HL-60 (cell line): ENCODE results near the gene DDX42.
A peak's percentile ranks its signal among the peaks of the same experiment; 100 is the strongest.

Experiments used
- POLR2AphosphoS5 ChIP-seq: IDR thresholded peaks from 2 replicates; pipeline ENCODE4 v1.6.1; 2012; ENCODE audit warnings: low read depth
- TF ChIP-seq, protein P1 (sequence below): IDR thresholded peaks from one replicate; pipeline ENCODE4 v1.5.1; 2011; ENCODE audit warnings: low read length, control low read depth, inconsistent platforms; ENCODE audit not compliant: insufficient read depth
- TF ChIP-seq, protein P2 (sequence below): IDR thresholded peaks from 2 replicates; pipeline ENCODE4 v1.6.1; 2012; ENCODE audit warnings: low read depth; ENCODE audit not compliant: insufficient replicate concordance

DNA sequence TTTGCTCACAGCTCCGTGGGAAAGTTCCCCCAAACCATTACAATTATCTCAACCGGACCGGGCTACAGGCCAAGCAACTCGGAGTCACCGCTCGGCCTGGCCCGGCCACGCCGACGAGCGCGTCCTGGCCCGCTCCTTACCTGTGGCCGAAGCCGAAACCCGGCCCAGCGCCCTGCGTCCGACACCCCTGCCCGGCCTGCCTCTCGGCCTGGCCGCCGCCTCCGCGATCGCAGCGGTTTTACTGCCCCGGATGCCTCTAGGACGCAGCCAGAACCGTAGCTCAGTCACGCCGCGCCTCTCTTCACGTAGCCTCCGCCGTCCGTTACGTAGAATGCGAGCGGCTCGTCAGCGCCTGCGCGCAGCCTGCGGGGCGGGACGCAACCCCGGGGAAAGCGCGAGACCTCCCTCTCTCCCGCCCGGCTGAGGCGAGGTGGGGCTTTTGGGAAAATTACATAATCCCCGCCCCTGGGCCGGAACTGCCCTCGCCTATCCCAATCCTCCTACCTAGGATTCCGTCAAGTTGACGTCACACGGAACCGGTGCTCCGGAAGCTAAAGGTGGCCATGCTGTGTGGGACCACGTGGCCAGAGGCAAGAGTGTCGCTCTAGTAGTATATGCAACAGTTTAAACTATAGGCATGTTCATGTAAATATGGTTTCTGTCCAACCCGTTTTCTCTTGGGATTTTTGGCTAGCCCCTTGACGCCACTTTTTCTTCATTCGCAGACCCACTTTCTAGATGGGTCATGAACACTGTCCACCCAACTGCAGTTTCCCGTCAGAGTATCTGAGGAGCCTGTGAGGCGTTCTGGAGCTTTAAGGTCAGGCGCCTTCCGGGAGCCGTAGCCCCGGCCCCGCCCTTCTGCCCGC is 464 bp upstream of the DDX42 start, which contains the start of gene CCDC47:
- TF ChIP-seq, protein P1, sequence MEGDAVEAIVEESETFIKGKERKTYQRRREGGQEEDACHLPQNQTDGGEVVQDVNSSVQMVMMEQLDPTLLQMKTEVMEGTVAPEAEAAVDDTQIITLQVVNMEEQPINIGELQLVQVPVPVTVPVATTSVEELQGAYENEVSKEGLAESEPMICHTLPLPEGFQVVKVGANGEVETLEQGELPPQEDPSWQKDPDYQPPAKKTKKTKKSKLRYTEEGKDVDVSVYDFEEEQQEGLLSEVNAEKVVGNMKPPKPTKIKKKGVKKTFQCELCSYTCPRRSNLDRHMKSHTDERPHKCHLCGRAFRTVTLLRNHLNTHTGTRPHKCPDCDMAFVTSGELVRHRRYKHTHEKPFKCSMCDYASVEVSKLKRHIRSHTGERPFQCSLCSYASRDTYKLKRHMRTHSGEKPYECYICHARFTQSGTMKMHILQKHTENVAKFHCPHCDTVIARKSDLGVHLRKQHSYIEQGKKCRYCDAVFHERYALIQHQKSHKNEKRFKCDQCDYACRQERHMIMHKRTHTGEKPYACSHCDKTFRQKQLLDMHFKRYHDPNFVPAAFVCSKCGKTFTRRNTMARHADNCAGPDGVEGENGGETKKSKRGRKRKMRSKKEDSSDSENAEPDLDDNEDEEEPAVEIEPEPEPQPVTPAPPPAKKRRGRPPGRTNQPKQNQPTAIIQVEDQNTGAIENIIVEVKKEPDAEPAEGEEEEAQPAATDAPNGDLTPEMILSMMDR: no peak
- TF ChIP-seq, protein P2, sequence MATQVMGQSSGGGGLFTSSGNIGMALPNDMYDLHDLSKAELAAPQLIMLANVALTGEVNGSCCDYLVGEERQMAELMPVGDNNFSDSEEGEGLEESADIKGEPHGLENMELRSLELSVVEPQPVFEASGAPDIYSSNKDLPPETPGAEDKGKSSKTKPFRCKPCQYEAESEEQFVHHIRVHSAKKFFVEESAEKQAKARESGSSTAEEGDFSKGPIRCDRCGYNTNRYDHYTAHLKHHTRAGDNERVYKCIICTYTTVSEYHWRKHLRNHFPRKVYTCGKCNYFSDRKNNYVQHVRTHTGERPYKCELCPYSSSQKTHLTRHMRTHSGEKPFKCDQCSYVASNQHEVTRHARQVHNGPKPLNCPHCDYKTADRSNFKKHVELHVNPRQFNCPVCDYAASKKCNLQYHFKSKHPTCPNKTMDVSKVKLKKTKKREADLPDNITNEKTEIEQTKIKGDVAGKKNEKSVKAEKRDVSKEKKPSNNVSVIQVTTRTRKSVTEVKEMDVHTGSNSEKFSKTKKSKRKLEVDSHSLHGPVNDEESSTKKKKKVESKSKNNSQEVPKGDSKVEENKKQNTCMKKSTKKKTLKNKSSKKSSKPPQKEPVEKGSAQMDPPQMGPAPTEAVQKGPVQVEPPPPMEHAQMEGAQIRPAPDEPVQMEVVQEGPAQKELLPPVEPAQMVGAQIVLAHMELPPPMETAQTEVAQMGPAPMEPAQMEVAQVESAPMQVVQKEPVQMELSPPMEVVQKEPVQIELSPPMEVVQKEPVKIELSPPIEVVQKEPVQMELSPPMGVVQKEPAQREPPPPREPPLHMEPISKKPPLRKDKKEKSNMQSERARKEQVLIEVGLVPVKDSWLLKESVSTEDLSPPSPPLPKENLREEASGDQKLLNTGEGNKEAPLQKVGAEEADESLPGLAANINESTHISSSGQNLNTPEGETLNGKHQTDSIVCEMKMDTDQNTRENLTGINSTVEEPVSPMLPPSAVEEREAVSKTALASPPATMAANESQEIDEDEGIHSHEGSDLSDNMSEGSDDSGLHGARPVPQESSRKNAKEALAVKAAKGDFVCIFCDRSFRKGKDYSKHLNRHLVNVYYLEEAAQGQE: no peak
- peak; percentile 65 for TF ChIP-seq POLR2AphosphoS5
